Activated naive CD4-positive, alpha-beta T cell treated with anti-CD3 and anti-CD28 coated beads, Interleukin-2, amount 10 ng/mL, durations not matched to agents 7 days and 5 days (primary cell): ENCODE measurements around the gene SGMS1.
"Not testable (repeated sequence)": the region's sequence is repeated elsewhere in the genome, so short reads cannot be mapped to it uniquely, and the experiment has no call there.

Experiments
- CTCF ChIA-PET: fragments of 350-600 bp; sonication (Branson Sonifier 250); formaldehyde crosslinking; loops from one replicate; lab custom pipeline; 2021; ENCODE audit warnings: antibody characterized with exemption; lab: Charles Lee
- DNase-seq: peaks from one replicate; pipeline ENCODE4 v3.0.0-alpha.2; 2020
- H3K27ac Mint-ChIP-seq: one replicate; pipeline ENCODE4 v1.8.0; 2021; ENCODE audit warnings: mild to moderate bottlenecking, moderate library complexity, mixed read lengths
- H3K27me3 Mint-ChIP-seq: one replicate; pipeline ENCODE4 v1.8.0; 2021; ENCODE audit warnings: mild to moderate bottlenecking, mixed read lengths
- H3K36me3 Mint-ChIP-seq: one replicate; pipeline ENCODE4 v1.8.0; 2021; ENCODE audit warnings: mixed read lengths
- H3K4me1 Mint-ChIP-seq: one replicate; pipeline ENCODE4 v1.8.0; 2021; ENCODE audit warnings: mixed read lengths
- H3K4me3 Mint-ChIP-seq: one replicate; pipeline ENCODE4 v1.8.0; 2021; ENCODE audit warnings: mild to moderate bottlenecking, moderate library complexity, mixed read lengths
- H3K9me3 Mint-ChIP-seq: one replicate; pipeline ENCODE4 v1.8.0; 2021; ENCODE audit warnings: mixed read lengths

The SGMS1 gene

DNA sequence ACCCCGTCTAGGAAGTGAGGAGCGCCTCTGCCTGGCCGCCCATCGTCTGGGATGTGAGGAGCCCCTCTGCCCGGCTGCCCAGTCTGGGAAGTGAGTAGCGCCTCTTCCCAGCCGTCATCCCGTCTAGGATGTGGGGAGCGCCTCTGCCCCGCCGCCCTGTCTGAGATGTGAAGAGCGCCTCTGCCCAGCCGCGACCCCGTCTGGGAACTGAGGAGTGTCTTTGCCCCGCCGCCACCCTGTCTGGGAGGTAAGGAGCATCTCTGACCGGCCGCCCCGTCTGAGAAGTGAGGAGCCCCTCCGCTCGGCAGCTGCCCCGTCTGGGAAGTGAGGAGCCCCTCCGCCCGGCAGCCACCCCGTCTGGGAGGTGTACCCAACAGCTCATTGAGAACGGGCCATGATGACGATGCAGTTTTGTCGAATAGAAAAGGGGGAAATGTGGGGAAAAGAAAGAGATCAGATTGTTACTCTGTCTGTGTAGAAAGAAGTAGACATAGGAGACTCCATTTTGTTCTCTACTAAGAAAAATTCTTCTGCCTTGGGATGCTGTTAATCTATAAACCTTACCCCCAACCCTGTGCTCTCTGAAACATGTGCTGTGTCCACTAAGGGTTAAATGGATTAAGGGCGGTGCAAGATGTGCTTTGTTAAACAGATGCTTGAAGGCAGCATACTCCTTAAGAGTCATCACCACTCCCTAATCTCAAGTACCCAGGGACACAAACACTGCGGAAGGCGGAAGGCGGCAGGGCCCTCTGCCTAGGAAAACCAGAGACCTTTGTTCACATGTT lies 267.9 kb downstream of the SGMS1 start:
- CTCF ChIA-PET, H3K27ac Mint-ChIP-seq: not testable (repeated sequence)
- H3K36me3 Mint-ChIP-seq, result peaks cover 11% of the 10 kb centered on the region

DNA sequence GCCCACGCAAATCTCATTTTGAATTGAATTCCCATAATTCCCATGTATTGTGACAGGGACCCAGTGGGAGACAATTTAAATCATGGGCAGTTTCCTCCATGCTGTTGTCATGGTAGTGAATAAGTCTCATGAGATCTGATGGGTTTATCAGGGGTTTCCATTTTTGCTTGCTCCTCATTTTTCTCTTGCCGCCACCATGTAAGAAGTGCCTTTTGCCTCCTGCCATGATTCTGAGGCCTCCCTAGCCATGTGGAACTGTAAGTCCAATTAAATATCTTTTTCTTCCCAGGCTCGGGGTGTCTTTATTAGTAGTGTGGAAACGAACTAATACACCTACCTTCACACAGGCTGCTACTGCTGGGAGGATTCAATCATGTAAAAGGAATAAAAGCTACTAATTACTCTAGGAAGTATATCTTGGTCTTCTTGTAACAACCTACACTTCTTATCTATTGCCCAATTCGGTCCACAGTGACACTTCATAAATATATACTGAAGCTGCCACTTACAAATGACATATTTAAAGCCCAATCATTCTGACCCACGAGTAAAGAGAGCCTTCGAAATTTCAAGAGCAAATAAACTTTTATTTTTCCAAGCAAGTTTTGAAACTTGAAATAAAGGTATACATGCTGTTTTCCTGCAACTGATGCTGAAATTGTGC lies 272.1 kb downstream of the SGMS1 start:
- peaks cover 11% of the 10 kb centered on the region for H3K4me1 Mint-ChIP-seq
- CTCF ChIA-PET, result no interaction called here

More for the DNA sequence above, 267.9 kb downstream of the SGMS1 start:
- DNase-seq, H3K27me3 Mint-ChIP-seq, H3K4me1 Mint-ChIP-seq, H3K4me3 Mint-ChIP-seq: not testable (repeated sequence)
- H3K9me3 Mint-ChIP-seq, result peaks cover 15% of the 10 kb centered on the region

DNA sequence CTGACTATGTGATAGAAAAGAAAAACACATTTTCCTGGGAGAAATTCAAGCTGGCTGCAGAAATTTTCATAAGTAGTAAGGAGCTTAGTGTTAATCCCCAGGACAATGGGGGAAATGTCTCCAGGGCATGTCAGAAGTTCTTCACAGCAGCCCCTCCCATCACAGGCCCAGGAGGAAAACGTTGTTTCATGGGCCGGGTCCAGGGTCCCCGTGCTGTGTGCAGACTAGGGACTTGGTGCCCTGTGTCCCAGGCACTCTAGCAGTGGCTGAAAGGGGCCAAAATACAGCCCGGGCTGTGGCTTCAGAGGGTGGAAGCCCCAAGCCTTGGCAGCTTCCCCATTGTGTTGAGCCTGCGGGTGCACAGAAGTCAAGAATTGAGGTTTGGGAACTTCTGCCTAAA lies 273.4 kb downstream of the SGMS1 start:
- Mint-ChIP-seq H3K4me1 (peaks cover 11% of the 10 kb centered on the region), H3K27ac (no peak overlapping the region), H3K9me3 (peaks cover 31% of the 10 kb centered on the region), H3K36me3 (peaks cover 21% of the 10 kb centered on the region), H3K27me3 (no peaks in the 10 kb centered on the region), H3K4me3 (no peak overlapping the region)
- DNase-seq, result no peak
- CTCF ChIA-PET, result no interaction called here

More for the DNA sequence above, 272.1 kb downstream of the SGMS1 start:
- Mint-ChIP-seq H3K4me3 (no peak overlapping the region), H3K9me3 (peaks cover 34% of the 10 kb centered on the region), H3K27ac (no peak overlapping the region), H3K27me3 (no peaks in the 10 kb centered on the region), H3K36me3 (peaks cover 25% of the 10 kb centered on the region)
- DNase-seq, result no peak

DNA sequence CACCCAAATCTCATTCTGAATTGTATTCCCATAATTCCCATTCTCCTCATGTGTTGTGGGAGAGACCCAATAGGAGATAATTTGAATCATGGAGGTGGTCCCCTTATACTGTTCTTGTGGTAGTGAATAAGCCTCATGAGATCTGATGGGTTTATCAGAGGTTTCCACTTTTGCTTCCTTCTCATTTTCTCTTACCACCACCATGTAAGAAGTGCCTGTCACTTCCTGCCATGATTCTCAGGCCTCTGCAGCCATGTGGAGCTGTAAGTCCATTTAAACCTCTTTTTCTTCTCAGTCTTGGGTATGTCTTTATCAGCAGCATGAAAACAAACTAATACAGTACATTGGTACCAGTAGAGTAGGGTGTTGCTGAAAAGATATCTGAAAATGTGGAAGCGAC lies 274.2 kb downstream of the SGMS1 start:
- H3K4me3 Mint-ChIP-seq, result no peak overlapping the region
- no peaks in the 10 kb centered on the region for H3K27me3 Mint-ChIP-seq
- peaks cover 20% of the 10 kb centered on the region for H3K36me3 Mint-ChIP-seq
- no peak overlapping the region for H3K27ac Mint-ChIP-seq
- CTCF ChIA-PET, result no interaction called here
- DNase-seq, result no peak
- H3K4me1 Mint-ChIP-seq, result peaks cover 11% of the 10 kb centered on the region
- H3K9me3 Mint-ChIP-seq, result peaks cover 27% of the 10 kb centered on the region

DNA sequence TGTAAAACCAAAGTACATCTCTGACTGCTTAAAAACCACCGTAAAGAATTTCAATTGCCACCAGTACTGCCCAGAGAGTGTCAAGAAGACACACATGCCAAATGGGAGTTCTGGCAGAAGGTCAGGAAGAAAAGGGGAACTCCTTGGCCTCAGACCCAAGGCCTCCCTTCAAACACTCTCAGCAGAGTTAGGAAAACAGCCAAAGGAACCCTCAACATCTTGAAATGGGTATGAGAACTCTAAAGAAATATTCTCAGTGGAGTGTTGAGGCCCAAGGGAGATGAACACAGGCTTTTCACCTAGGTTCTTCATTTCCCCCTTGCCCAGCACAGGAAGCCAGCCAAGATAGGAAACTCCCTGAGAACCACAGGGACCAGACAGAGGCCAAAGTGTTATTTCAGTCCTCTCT lies 276.4 kb downstream of the SGMS1 start:
- DNase-seq, result no peak
- Mint-ChIP-seq H3K27ac (no peak overlapping the region), H3K36me3 (peaks cover 31% of the 10 kb centered on the region), H3K27me3 (no peaks in the 10 kb centered on the region), H3K4me3 (no peak overlapping the region), H3K4me1 (peaks cover 11% of the 10 kb centered on the region), H3K9me3 (peaks cover 24% of the 10 kb centered on the region)
- CTCF ChIA-PET, result no interaction called here

DNA sequence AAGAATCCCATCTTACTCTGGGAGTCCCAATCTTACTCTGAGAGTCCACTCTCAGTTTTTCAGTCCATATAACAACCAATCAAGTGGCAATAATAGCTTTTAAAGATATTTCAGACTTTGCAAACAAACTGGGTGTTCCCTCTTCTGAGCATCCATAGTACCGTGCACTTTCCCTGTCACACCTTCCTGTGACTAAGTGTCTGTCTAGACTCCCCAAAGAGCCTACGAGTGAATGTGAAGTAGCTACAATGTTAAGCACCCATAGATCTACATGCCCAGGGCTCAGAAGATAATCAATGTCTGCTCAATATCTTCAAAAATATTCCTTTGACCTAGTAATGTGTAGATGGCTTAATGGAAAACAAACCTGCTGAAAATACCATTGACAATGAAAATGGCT lies 276.8 kb downstream of the SGMS1 start:
- CTCF ChIA-PET, result no interaction called here
- peaks cover 24% of the 10 kb centered on the region for H3K9me3 Mint-ChIP-seq
- H3K27ac Mint-ChIP-seq, result no peak overlapping the region
- peaks cover 32% of the 10 kb centered on the region for H3K36me3 Mint-ChIP-seq
- H3K4me3 Mint-ChIP-seq, result no peak overlapping the region
- H3K4me1 Mint-ChIP-seq, result peaks cover 11% of the 10 kb centered on the region
- H3K27me3 Mint-ChIP-seq, result no peaks in the 10 kb centered on the region
- no peak for DNase-seq

DNA sequence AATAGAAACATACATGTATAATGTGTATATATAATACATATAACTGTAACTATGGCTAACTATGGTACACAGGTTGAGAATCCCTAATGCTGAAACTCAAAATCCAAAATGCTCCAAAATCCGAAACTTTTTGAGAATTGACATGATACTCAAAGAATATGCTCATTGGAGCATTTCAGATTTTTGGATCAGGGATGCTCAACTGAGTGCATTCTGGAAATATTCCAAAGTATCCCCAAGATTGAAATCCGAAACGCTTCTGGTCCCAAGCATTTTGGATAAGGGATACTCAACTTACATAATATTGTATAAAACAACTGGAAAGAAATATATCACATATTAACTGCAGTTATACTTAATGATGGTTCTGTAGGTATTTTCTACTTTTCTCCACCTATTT lies 278.2 kb downstream of the SGMS1 start:
- H3K36me3 Mint-ChIP-seq, result peaks cover 28% of the 10 kb centered on the region
- CTCF ChIA-PET, result no interaction called here
- DNase-seq, result no peak
- H3K4me1 Mint-ChIP-seq, result peaks cover 11% of the 10 kb centered on the region
- H3K4me3 Mint-ChIP-seq, result no peak overlapping the region
- no peak overlapping the region for H3K27ac Mint-ChIP-seq
- no peaks in the 10 kb centered on the region for H3K27me3 Mint-ChIP-seq
- H3K9me3 Mint-ChIP-seq, result peaks cover 17% of the 10 kb centered on the region

DNA sequence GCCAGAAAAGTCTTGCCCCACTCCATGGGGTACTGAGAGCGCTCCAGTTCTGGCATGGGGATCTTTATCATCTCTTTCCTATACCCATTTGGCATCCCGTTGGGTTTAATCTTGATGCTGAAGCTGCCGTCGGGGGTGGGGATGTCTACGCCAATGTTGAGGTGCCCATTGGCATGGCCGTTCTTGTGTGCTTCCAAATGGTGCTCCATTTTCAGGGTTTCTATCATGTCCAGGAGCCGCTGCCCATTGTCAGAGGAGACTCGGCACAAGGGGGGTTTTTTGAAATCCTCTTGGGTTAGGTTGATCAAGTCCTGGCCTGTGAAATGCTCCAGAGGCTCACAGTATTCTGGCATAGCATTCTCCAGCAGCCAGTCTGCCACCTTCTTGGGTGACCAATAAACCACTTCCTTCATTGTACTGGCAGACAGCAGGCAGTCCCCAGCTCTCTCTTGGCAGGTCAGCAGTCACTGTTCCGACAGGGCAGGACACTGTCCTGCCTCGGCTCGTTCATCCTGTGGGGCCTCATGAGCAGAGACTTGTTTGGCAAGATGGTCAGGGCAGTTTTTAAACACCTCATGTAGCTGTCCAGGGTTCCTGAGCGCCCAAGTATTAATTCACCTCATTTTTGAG lies 279.9 kb downstream of the SGMS1 start:
- Mint-ChIP-seq H3K36me3 (peaks cover 26% of the 10 kb centered on the region), H3K9me3 (peaks cover 4% of the 10 kb centered on the region), H3K27me3 (no peaks in the 10 kb centered on the region), H3K27ac (no peak overlapping the region), H3K4me1 (peaks cover 11% of the 10 kb centered on the region), H3K4me3 (no peak overlapping the region)
- CTCF ChIA-PET, result no interaction called here
- no peak for DNase-seq

DNA sequence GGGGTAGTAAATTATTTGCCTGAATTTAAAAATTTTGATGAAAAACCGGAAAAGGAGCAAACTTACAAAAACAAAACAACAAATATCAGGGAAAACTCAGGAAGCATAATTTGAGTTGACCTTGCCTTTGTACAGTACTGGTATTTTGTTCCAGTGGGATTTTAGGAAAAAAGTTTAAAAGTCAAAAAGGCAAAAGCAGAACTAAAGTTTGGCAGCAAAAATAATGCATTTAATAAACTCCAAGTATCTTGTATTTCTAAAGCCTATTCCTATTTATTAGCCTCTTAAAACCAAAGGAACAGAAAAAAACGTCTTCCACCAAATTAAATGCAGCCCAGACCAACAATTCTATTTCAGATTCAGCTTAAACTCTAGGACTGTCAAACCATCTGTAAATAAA lies 281.8 kb downstream of the SGMS1 start:
- no peaks in the 10 kb centered on the region for H3K9me3 Mint-ChIP-seq
- DNase-seq, result no peak
- peaks cover under 1% of the 10 kb centered on the region for H3K4me1 Mint-ChIP-seq
- H3K27me3 Mint-ChIP-seq, result no peaks in the 10 kb centered on the region
- no peak overlapping the region for H3K4me3 Mint-ChIP-seq
- CTCF ChIA-PET, result no interaction called here
- H3K27ac Mint-ChIP-seq, result no peak overlapping the region
- H3K36me3 Mint-ChIP-seq, result peaks cover 28% of the 10 kb centered on the region

DNA sequence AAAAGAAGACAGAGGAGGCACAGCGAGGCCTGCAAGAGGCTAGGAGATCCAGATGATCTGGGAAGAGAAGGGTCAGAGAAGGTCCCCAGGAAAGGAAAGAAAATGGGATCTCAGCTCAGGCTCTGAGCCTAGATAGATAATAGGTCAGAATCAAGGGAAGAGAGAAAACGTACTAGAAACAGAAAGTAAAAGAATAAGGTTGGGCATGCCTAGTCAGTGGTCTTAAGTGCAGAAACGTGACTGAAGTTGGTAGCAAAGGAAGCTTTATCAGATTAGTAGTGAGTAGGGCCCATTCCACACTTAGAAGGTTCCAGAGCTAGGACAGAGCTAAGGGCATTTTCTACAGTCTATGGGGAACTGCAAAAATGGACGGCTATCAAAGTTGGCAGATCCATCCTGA lies 287.6 kb downstream of the SGMS1 start:
- H3K27me3 Mint-ChIP-seq, result no peaks in the 10 kb centered on the region
- DNase-seq, result no peak
- peaks cover 18% of the 10 kb centered on the region for H3K36me3 Mint-ChIP-seq
- no peak overlapping the region for H3K27ac Mint-ChIP-seq
- H3K9me3 Mint-ChIP-seq, result no peaks in the 10 kb centered on the region
- CTCF ChIA-PET, result no interaction called here
- H3K4me3 Mint-ChIP-seq, result no peak overlapping the region
- peaks cover 17% of the 10 kb centered on the region for H3K4me1 Mint-ChIP-seq

DNA sequence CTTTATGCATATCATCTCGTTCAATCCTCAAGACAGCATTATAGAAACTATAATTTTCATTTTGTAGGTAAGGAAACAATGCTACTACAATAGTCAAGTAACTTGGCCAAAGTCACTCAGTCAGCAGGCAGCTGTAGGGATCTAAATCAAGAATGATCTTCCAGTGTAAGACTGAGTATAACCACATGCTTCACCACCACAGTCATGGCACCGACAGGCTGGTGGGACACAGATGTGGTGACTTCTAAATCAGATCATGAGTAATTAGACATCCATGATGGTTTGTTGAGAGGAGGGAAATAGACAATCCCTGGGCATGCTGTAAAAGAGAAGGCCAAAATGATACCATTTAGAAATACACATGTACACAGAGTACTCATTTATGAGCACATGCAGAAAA lies 288.4 kb downstream of the SGMS1 start:
- CTCF ChIA-PET, result no interaction called here
- DNase-seq, result no peak
- H3K27ac Mint-ChIP-seq, result no peak overlapping the region
- no peaks in the 10 kb centered on the region for H3K27me3 Mint-ChIP-seq
- no peaks in the 10 kb centered on the region for H3K9me3 Mint-ChIP-seq
- peaks cover 18% of the 10 kb centered on the region for H3K36me3 Mint-ChIP-seq
- H3K4me3 Mint-ChIP-seq, result no peak overlapping the region
- H3K4me1 Mint-ChIP-seq, result peaks cover 17% of the 10 kb centered on the region

DNA sequence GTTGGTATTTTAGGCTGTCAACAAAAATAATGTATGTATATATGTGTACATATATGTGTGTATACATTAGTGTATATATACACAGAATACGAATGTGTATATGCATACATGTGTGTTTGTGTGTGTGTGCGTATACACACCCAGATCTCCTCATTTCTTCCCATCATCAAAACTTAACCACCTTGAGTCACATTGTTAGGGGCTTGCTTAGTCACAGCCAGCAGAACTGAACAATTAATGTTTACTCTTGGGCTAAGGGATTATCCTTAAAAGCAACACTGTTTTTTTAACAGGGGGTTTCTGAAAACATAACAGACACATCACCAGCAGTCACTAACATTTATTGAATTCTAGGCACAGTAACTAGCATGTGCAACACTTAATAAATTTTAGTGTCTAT lies 289.5 kb downstream of the SGMS1 start:
- no peak overlapping the region for H3K4me3 Mint-ChIP-seq
- CTCF ChIA-PET, result no interaction called here
- peaks cover 10% of the 10 kb centered on the region for H3K36me3 Mint-ChIP-seq
- H3K27me3 Mint-ChIP-seq, result no peaks in the 10 kb centered on the region
- no peaks in the 10 kb centered on the region for H3K9me3 Mint-ChIP-seq
- no peak overlapping the region for H3K27ac Mint-ChIP-seq
- H3K4me1 Mint-ChIP-seq, result peaks cover 17% of the 10 kb centered on the region
- no peak for DNase-seq

DNA sequence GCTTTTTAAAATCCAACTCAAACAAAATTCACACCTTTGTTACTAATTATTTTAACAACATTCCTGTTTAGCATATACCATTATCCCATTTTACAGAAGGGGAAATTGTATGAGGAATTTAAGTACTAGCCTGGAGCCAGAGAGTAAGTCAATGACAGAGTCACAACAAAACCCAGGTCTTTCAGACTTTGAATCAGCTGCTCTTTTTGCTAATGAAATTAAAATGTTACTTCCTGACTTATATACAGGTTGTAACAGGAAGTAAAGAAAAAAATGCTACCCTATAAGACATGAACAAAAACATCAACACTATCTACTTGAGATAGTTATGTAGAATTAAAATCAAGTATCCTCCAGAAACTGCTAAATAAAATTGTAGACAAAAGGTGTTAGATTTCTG lies 289.9 kb downstream of the SGMS1 start:
- no peak overlapping the region for H3K27ac Mint-ChIP-seq

DNA sequence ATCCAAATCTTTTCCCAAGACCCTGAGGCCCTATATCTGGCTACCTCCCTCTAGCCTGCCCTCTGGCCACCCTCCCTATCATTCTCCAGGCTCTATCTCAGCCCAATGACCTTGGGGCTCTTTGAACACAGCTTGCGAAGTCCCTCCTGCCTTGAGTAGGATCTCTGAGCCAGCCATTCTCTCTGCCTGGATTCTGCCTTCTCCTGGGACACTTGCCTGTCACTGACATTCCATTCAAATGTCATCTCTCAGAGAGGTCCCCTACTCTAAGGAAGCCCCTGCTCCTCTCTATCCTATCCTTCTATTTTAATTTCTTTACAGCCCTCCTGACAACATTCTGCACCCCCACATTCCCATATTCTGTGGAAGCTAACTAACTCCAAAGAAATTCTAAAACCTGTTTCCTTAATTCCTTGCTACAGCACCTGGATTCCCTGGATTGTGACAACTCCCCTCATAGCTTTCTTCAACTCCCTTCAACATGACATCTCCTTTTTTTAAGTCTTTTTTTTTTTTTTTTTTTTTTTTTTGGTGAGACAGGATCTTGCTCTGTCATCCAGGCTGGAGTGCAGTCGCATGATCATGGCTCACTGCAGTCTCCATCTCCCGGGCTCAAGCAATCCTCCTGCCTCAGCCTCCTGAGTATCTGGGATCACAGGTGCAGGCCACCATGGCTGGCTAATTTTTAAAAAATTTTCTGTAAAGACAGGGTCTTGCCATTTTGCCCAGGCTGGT lies 291.5 kb downstream of the SGMS1 start:
- Mint-ChIP-seq H3K4me1 (peaks cover 17% of the 10 kb centered on the region), H3K4me3 (no peak overlapping the region), H3K9me3 (no peaks in the 10 kb centered on the region), H3K27me3 (no peaks in the 10 kb centered on the region), H3K27ac (no peak overlapping the region), H3K36me3 (peaks cover 4% of the 10 kb centered on the region)
- no peak for DNase-seq
- CTCF ChIA-PET, result no interaction called here

More for the DNA sequence above, 289.9 kb downstream of the SGMS1 start:
- Mint-ChIP-seq H3K4me1 (peaks cover 17% of the 10 kb centered on the region), H3K36me3 (peaks cover 7% of the 10 kb centered on the region), H3K4me3 (no peak overlapping the region), H3K9me3 (no peaks in the 10 kb centered on the region), H3K27me3 (no peaks in the 10 kb centered on the region)
- no peak for DNase-seq
- CTCF ChIA-PET, result no interaction called here
